HG02973 (cell line): ENCODE measurements around the gene FAM227B.
"Not testable (repeated sequence)": the region's sequence is repeated elsewhere in the genome, so short reads cannot be mapped to it uniquely, and the experiment has no call there.

Experiments
- ATAC-seq: cut with Tn5 transposase; IDR thresholded peaks from one replicate; pipeline ENCODE4 v1.9.1; 2021; ENCODE audit warnings: moderate library complexity; ENCODE audit not compliant: unreplicated experiment

The FAM227B gene

GRCh38 chr15:49612240-49612639 is 8.4 kb downstream of the FAM227B start:
- ATAC-seq = not testable (repeated sequence)

- ATAC-seq = no peak
Observed at GRCh38 chr15:49610157-49610918, 10.3 kb downstream of the FAM227B start.

- no peak for ATAC-seq
Observed at GRCh38 chr15:49606594-49606993, 14.0 kb downstream of the FAM227B start.

GRCh38 chr15:49605588-49605987 is 15.0 kb downstream of the FAM227B start:
- no peak for ATAC-seq

- ATAC-seq = no peak
Observed at GRCh38 chr15:49604625-49605409, 15.8 kb downstream of the FAM227B start.

GRCh38 chr15:49592829-49593316 is 27.7 kb downstream of the FAM227B start:
- not testable (repeated sequence) for ATAC-seq

GRCh38 chr15:49589030-49589429 is 31.6 kb downstream of the FAM227B start:
- ATAC-seq = peak; percentile 77

- ATAC-seq = no peak
Observed at GRCh38 chr15:49573421-49573820, 47.2 kb downstream of the FAM227B start.

GRCh38 chr15:49570672-49571071 is 49.9 kb downstream of the FAM227B start:
- ATAC-seq = no peak

GRCh38 chr15:49570174-49570573 is 50.4 kb downstream of the FAM227B start:
- no peak for ATAC-seq

GRCh38 chr15:49560045-49560444 is 60.6 kb downstream of the FAM227B start:
- ATAC-seq = no peak

- ATAC-seq = no peak
Observed at GRCh38 chr15:49558929-49559328, 61.7 kb downstream of the FAM227B start.

GRCh38 chr15:49556437-49556836 is 64.2 kb downstream of the FAM227B start:
- no peak for ATAC-seq

GRCh38 chr15:49550342-49550741 is 70.3 kb downstream of the FAM227B start:
- not testable (repeated sequence) for ATAC-seq

- ATAC-seq = no peak
Observed at GRCh38 chr15:49538520-49538919, 82.1 kb downstream of the FAM227B start.

- no peak for ATAC-seq
Observed at GRCh38 chr15:49530092-49530491, 90.5 kb downstream of the FAM227B start.

GRCh38 chr15:49528289-49528688 is 92.3 kb downstream of the FAM227B start:
- ATAC-seq = no peak

GRCh38 chr15:49521802-49522201 is 98.8 kb downstream of the FAM227B start:
- ATAC-seq = no peak

- ATAC-seq = not testable (repeated sequence)
Observed at GRCh38 chr15:49512739-49513138, 107.9 kb downstream of the FAM227B start.

GRCh38 chr15:49507261-49507660 is 113.4 kb downstream of the FAM227B start:
- no peak for ATAC-seq

GRCh38 chr15:49506341-49506740 is 114.3 kb downstream of the FAM227B start:
- no peak for ATAC-seq

GRCh38 chr15:49501586-49501985 is 119.0 kb downstream of the FAM227B start:
- no peak for ATAC-seq
